MM.1S (cell line): ENCODE data around the gene RIPPLY2.

ENCODE experiments used
- DNase-seq: peaks from one replicate; pipeline ENCODE4 v3.0.0-alpha.2; 2015
- H2AFZ ChIP-seq: fragments of 300-600 bp; sonication (generic); 2 replicates; pipeline ENCODE4 v1.6.0; 2016; ENCODE audit warnings: antibody characterized with exemption, low read length
- H3F3A ChIP-seq: fragments of 300-600 bp; sonication (generic); 2 replicates; pipeline ENCODE4 v1.6.1; 2016; ENCODE audit warnings: mild to moderate bottlenecking, antibody characterized with exemption, low read length, moderate library complexity, mixed read lengths; ENCODE audit not compliant: insufficient read depth
- H3K27ac ChIP-seq: fragments of 300-600 bp; sonication (generic); 2 replicates; pipeline ENCODE4 v1.5.1; 2016; ENCODE audit warnings: mild to moderate bottlenecking, low read length
- H3K27me3 ChIP-seq: fragments of 300-600 bp; sonication (generic); replicated peaks from 2 replicates; pipeline ENCODE4 v1.6.0; 2016; ENCODE audit warnings: low read length; ENCODE audit not compliant: insufficient read depth
- H3K36me3 ChIP-seq: fragments of 300-600 bp; sonication (generic); replicated peaks from 2 replicates; pipeline ENCODE4 v1.6.1; 2016; ENCODE audit warnings: mild to moderate bottlenecking, low read length, mixed read lengths; ENCODE audit not compliant: insufficient read depth
- H3K4me1 ChIP-seq: fragments of 300-600 bp; sonication (generic); 2 replicates; pipeline ENCODE4 v1.6.1; 2016; ENCODE audit warnings: low read length, mixed read lengths
- H3K4me2 ChIP-seq: fragments of 300-600 bp; sonication (generic); 2 replicates; pipeline ENCODE4 v1.6.0; 2016; ENCODE audit warnings: low read depth, low read length
- H3K4me3 ChIP-seq: fragments of 300-600 bp; sonication (generic); 2 replicates; pipeline ENCODE4 v1.5.1; 2016; ENCODE audit warnings: low read length, mixed read lengths
- H3K79me2 ChIP-seq: fragments of 300-600 bp; sonication (generic); 2 replicates; pipeline ENCODE4 v1.6.1; 2016; ENCODE audit warnings: mixed run types, low read length, mixed read lengths
- H3K9ac ChIP-seq: fragments of 300-600 bp; sonication (generic); 2 replicates; pipeline ENCODE4 v1.6.1; 2016; ENCODE audit warnings: low read length, mixed read lengths
- H3K9me2 ChIP-seq: fragments of 300-600 bp; sonication (generic); replicated peaks from 2 replicates; pipeline ENCODE4 v1.6.1; 2016; ENCODE audit warnings: mild to moderate bottlenecking, low read length, mixed read lengths; ENCODE audit not compliant: insufficient read depth
- H3K9me3 ChIP-seq: fragments of 300-600 bp; sonication (generic); replicated peaks from 2 replicates; pipeline ENCODE4 v1.6.1; 2016; ENCODE audit warnings: mild to moderate bottlenecking, low read length, mixed read lengths; ENCODE audit not compliant: insufficient read depth
- H4K20me1 ChIP-seq: fragments of 300-600 bp; sonication (generic); 2 replicates; pipeline ENCODE4 v1.6.1; 2016; ENCODE audit warnings: mild to moderate bottlenecking, low read length, moderate library complexity, mixed read lengths; ENCODE audit not compliant: insufficient read depth
- CTCF ChIP-seq: fragments of 300-600 bp; sonication (generic); IDR thresholded peaks from 2 replicates; pipeline ENCODE4 v1.5.1; 2016; ENCODE audit warnings: antibody characterized with exemption, low read length, mixed read lengths
- EZH2 ChIP-seq: fragments of 300-600 bp; sonication (generic); optimal IDR thresholded peaks from 2 replicates; pipeline ENCODE3; 2017; ENCODE audit warnings: low read depth, mild to moderate bottlenecking, antibody characterized with exemption, low read length, mixed read lengths
- EZH2phosphoT487 ChIP-seq: fragments of 300-600 bp; sonication (generic); IDR thresholded peaks from 2 replicates; pipeline ENCODE4 v1.6.1; 2018; ENCODE audit warnings: antibody characterized with exemption, low read length

The RIPPLY2 gene

GRCh38 chr6:83846291-83846690, 6.9 kb upstream of the RIPPLY2 start:
- H4K20me1 ChIP-seq, result no peaks in the 10 kb centered on the region
- no peaks in the 10 kb centered on the region for H3K4me1 ChIP-seq
- TF ChIP-seq CTCF (no peak), EZH2phosphoT487 (no peak), EZH2 (no peak)
- no peaks in the 10 kb centered on the region for H3K79me2 ChIP-seq
- H3K9me2 ChIP-seq, result no peaks in the 10 kb centered on the region
- no peak overlapping the region for H3K4me2 ChIP-seq
- H3K36me3 ChIP-seq, result no peaks in the 10 kb centered on the region
- no peaks in the 10 kb centered on the region for H3F3A ChIP-seq
- no peak overlapping the region for H3K27ac ChIP-seq
- H3K4me3 ChIP-seq, result no peak overlapping the region
- no peak for DNase-seq
- H3K9ac ChIP-seq, result no peak overlapping the region
- no peaks in the 10 kb centered on the region for H3K9me3 ChIP-seq
- no peaks in the 10 kb centered on the region for H3K27me3 ChIP-seq
- no peak overlapping the region for H2AFZ ChIP-seq

GRCh38 chr6:83847179-83847578, 6.0 kb upstream of the RIPPLY2 start:
- no peak overlapping the region for H2AFZ ChIP-seq
- H3K9me3 ChIP-seq, result no peaks in the 10 kb centered on the region
- H3K27me3 ChIP-seq, result no peaks in the 10 kb centered on the region
- no peaks in the 10 kb centered on the region for H3K36me3 ChIP-seq
- no peak overlapping the region for H3K27ac ChIP-seq
- TF ChIP-seq EZH2 (no peak), CTCF (no peak), EZH2phosphoT487 (no peak)
- no peak overlapping the region for H3K9ac ChIP-seq
- no peaks in the 10 kb centered on the region for H3K4me1 ChIP-seq
- no peaks in the 10 kb centered on the region for H3F3A ChIP-seq
- H3K9me2 ChIP-seq, result no peaks in the 10 kb centered on the region
- H3K4me2 ChIP-seq, result no peak overlapping the region
- H4K20me1 ChIP-seq, result no peaks in the 10 kb centered on the region
- DNase-seq, result no peak
- no peaks in the 10 kb centered on the region for H3K79me2 ChIP-seq
- H3K4me3 ChIP-seq, result no peak overlapping the region

GRCh38 chr6:83849127-83849526, 4.0 kb upstream of the RIPPLY2 start:
- no peaks in the 10 kb centered on the region for H3K9me2 ChIP-seq
- no peaks in the 10 kb centered on the region for H3K79me2 ChIP-seq
- H2AFZ ChIP-seq, result no peak overlapping the region
- no peaks in the 10 kb centered on the region for H3K36me3 ChIP-seq
- no peaks in the 10 kb centered on the region for H3K27me3 ChIP-seq
- H4K20me1 ChIP-seq, result no peaks in the 10 kb centered on the region
- no peak overlapping the region for H3K4me2 ChIP-seq
- DNase-seq, result no peak
- H3K4me1 ChIP-seq, result no peaks in the 10 kb centered on the region
- H3K9me3 ChIP-seq, result no peaks in the 10 kb centered on the region
- H3F3A ChIP-seq, result no peaks in the 10 kb centered on the region
- no peak overlapping the region for H3K9ac ChIP-seq
- H3K27ac ChIP-seq, result no peak overlapping the region
- no peak overlapping the region for H3K4me3 ChIP-seq
- no peak for TF ChIP-seq EZH2phosphoT487
- TF ChIP-seq CTCF, result no peak
- TF ChIP-seq EZH2, result no peak
